Left cardiac atrium (tissue), 4 donors: ENCODE measurements around the gene XPO4. TPM values are rescaled to one million over a fixed set of nuclear protein-coding genes. Genes with fewer than 3 reads are reported as not detected.
A peak's percentile ranks its signal among the peaks of the same experiment; 100 is the strongest.
"Not testable (repeated sequence)": the region's sequence is repeated elsewhere in the genome, so short reads cannot be mapped to it uniquely, and the experiment has no call there.

Experiments
- ATAC-seq, 2 donors: fragments of 200-7000 bp; cut with Tn5 transposase; one replicate each; pipeline ENCODE4 v1.9.1; 2020; ENCODE audit warnings: mild to moderate bottlenecking in 2 of 2, moderate library complexity in 2 of 2
- DNase-seq: peaks from one replicate; pipeline ENCODE4 v3.0.0-alpha.2; 2020
- intact Hi-C, 2 donors: fragments of 100-400 bp; cut with DNase I; formaldehyde crosslinking; loops; one replicate each; pipeline versions ENCODE4 v1.14.1 to v1.15.1; 2022 to 2023
- total RNA-seq, 2 donors: library from RNA; stranded (reverse); fragmentation: NEBNext Ultra II Directional; extraction: Animal tissue kit (Norgen Biotek cat#: 25700); gene quantifications; one replicate each; pipeline ENCODE4 v1.2.1, GENCODE V29; 2021
- donor health status: DM: no; HTN: yes; CAD: no.
- donor health status: DM: no; HTN: yes; CAD: no; lungs with severe emphysema.
- donor health status: DM: yes; HTN: yes; CAD: no.
- donor health status: Dilated cardiomyopathy.

The XPO4 gene
- total RNA-seq, 2 donors from 2014 or later = 7.8 to 12.1 TPM

GRCh38 chr13:20903164-20903475 is 574 bp upstream of the XPO4 start:
- DNase-seq = no peak
- intact Hi-C loops = no loop called here
- ATAC-seq = no peak

GRCh38 chr13:20901668-20902437 is 693 bp downstream of the XPO4 start:
- intact Hi-C loops = no loop called here
- DNase-seq (peak; percentile 34), ATAC-seq (peak; percentile 27 to 55)

- DNase-seq (no peak), ATAC-seq (no peak)
- intact Hi-C loops = no loop called here
Measured at GRCh38 chr13:20894245-20894644, 8.3 kb downstream of the XPO4 start.

- DNase-seq = no peak
- ATAC-seq = no peak
- intact Hi-C loops = no loop called here
Measured at GRCh38 chr13:20891768-20892167, 10.8 kb downstream of the XPO4 start.

GRCh38 chr13:20891034-20891433 is 11.5 kb downstream of the XPO4 start:
- ATAC-seq (no peak), DNase-seq (no peak)
- intact Hi-C loops = no loop called here

GRCh38 chr13:20890540-20890939 is 12.0 kb downstream of the XPO4 start:
- ATAC-seq, intact Hi-C loops, DNase-seq: not testable (repeated sequence)

GRCh38 chr13:20882206-20882605 is 20.3 kb downstream of the XPO4 start:
- DNase-seq (no peak), ATAC-seq (peak in 1 of 2 donors; percentile 38)
- intact Hi-C loops = no loop called here

GRCh38 chr13:20877902-20878301 is 24.6 kb downstream of the XPO4 start:
- no peak for DNase-seq

GRCh38 chr13:20876802-20877201 is 25.7 kb downstream of the XPO4 start:
- DNase-seq, ATAC-seq, intact Hi-C loops: not testable (repeated sequence)

More at GRCh38 chr13:20877902-20878301, 24.6 kb downstream of the XPO4 start:
- intact Hi-C loops = no loop called here
- ATAC-seq = no peak

- ATAC-seq, DNase-seq, intact Hi-C loops: not testable (repeated sequence)
Measured at GRCh38 chr13:20874439-20874838, 28.1 kb downstream of the XPO4 start.

GRCh38 chr13:20873348-20873747 is 29.2 kb downstream of the XPO4 start:
- DNase-seq (no peak), ATAC-seq (no peak)
- intact Hi-C loops = no loop called here

- intact Hi-C loops = no loop called here
- ATAC-seq (no peak), DNase-seq (no peak)
Measured at GRCh38 chr13:20870829-20871228, 31.7 kb downstream of the XPO4 start.

GRCh38 chr13:20869540-20869939 is 33.0 kb downstream of the XPO4 start:
- intact Hi-C loops = no loop called here
- DNase-seq (no peak), ATAC-seq (no peak)

GRCh38 chr13:20867408-20867807 is 35.1 kb downstream of the XPO4 start:
- intact Hi-C loops = no loop called here
- DNase-seq (no peak), ATAC-seq (no peak)

- not testable (repeated sequence) for DNase-seq
Measured at GRCh38 chr13:20861666-20862065, 40.9 kb downstream of the XPO4 start.

GRCh38 chr13:20860844-20861243 is 41.7 kb downstream of the XPO4 start:
- intact Hi-C loops = no loop called here
- no peak for ATAC-seq
- DNase-seq = no peak

More at GRCh38 chr13:20861666-20862065, 40.9 kb downstream of the XPO4 start:
- intact Hi-C loops, ATAC-seq: not testable (repeated sequence)

- intact Hi-C loops = no loop called here
- no peak for ATAC-seq
- no peak for DNase-seq
Measured at GRCh38 chr13:20856650-20857049, 45.9 kb downstream of the XPO4 start.

GRCh38 chr13:20851844-20852402 is 50.6 kb downstream of the XPO4 start:
- ATAC-seq (no peak), DNase-seq (no peak)
- intact Hi-C loops = no loop called here

- DNase-seq (no peak), ATAC-seq (peak in 1 of 2 donors; percentile 74)
- intact Hi-C loops = no loop called here
Measured at GRCh38 chr13:20848944-20849343, 53.6 kb downstream of the XPO4 start.

- intact Hi-C loops = no loop called here
- ATAC-seq = no peak
Measured at GRCh38 chr13:20848203-20848602, 54.3 kb downstream of the XPO4 start.

GRCh38 chr13:20847296-20847695 is 55.2 kb downstream of the XPO4 start:
- peak; percentile 19 to 53 for ATAC-seq
- no peak for DNase-seq
- intact Hi-C loops = no loop called here

More at GRCh38 chr13:20848203-20848602, 54.3 kb downstream of the XPO4 start:
- DNase-seq = no peak
